Measurements from ENCODE around the gene ABCB8. TPM values are rescaled to one million over a fixed set of nuclear protein-coding genes. Genes with fewer than 3 reads are reported as not detected.
A peak's percentile ranks its signal among the peaks of the same experiment; 100 is the strongest.

Gene ABCB8
- 21.6 TPM for polyA plus RNA-seq

DNA sequence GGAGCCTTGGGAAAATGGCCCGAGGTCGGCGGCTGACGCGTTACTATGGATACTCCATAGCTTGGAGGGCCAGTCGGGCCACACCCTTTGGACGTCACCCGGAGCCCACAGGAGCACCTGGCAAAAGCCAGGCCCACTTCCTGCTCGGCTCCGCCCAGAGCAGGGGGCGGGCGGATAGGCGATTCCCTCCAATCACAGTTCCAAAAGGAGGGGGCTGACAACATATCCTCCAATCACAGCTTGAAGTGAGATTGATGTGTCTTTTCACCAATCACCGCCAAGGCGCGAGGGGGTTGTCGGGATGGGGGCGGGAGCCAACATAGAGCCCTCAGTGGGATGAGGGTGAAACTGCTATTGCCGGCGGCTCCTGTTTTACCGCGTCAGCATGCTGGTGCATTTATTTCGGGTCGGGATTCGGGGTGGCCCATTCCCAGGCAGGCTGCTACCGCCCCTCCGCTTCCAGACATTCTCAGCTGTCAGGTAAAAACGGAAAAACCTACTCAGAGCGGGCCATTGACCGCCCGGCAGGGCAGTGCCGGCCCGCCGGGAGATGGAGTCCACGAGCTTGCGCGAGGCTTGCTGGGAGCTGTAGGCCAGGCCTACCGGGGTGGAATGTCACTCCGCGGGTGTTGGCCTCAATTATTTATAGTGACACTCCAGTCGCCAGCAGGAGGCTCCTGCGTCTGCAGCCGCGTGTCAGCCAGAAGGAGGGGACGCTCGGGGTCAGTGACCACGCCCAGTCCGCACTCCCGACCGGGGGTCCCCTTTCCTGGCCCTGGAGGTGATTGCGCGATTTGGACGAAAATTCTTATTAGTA lies at the start of gene ABCB8:
ABCB8 (plus strand) TSS at position 320 of the 817 bp plus-strand sequence; CDS start at position 386, 66 bp downstream.
- peak within 1 kb of the TSS; percentile 97 to 100 (median 99) for H3K27ac Mint-ChIP-seq
- H3K4me3 Mint-ChIP-seq: peak within 1 kb of the TSS; percentile 88 to 99 (median 96)
- H3K27me3 Mint-ChIP-seq: peaks cover 2% of the 10 kb centered on the region
- no peaks in the 10 kb centered on the region for H3K9me3 Mint-ChIP-seq
- H3K36me3 Mint-ChIP-seq: peaks cover 10% of the 10 kb centered on the region
- H3K4me1 Mint-ChIP-seq: peaks cover 15 to 18% (median 16%) of the 10 kb centered on the region in 3 donors

GRCh38 chr7:150979713-150980390 lies 48.4 kb upstream of the ABCB8 start:
- Mint-ChIP-seq H3K27ac (peak overlapping the region in 1 of 3 donors; percentile 39), H3K27me3 (peaks cover 42% of the 10 kb centered on the region), H3K4me3 (peak overlapping the region in 2 of 4 donors; percentile 55 to 75), H3K4me1 (peaks cover 8 to 13% (median 10%) of the 10 kb centered on the region in 3 donors), H3K9me3 (peaks cover 0 to 1% (median 0%) of the 10 kb centered on the region in 3 donors), H3K36me3 (no peaks in the 10 kb centered on the region)

DNA sequence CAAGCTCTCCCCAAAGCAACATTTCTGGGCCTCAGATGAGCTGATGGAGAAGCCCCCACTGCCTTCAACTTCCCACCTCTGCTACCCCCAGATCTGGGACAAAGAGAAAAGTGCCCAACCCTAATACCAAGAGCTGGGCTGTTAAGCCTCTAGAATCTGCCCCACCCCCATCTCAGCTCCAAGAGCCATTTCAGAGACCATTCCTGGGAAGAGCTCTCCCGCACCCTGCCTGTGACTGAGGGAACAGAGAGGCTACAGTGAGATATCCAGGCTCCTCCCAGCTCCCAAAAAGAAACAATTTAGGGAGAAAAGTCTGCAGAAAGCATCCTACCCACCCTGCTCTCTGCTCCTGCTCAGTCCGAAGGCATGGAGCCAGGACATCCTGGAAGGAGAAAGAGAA lies 47.6 kb upstream of the ABCB8 start:
- no peak overlapping the region for H3K27ac Mint-ChIP-seq
- H3K9me3 Mint-ChIP-seq: peaks cover 0 to 1% (median 0%) of the 10 kb centered on the region in 3 donors
- H3K4me1 Mint-ChIP-seq: peaks cover 7 to 11% (median 10%) of the 10 kb centered on the region in 3 donors
- H3K27me3 Mint-ChIP-seq: peaks cover 40% of the 10 kb centered on the region
- H3K4me3 Mint-ChIP-seq: no peak overlapping the region
- H3K36me3 Mint-ChIP-seq: no peaks in the 10 kb centered on the region

DNA sequence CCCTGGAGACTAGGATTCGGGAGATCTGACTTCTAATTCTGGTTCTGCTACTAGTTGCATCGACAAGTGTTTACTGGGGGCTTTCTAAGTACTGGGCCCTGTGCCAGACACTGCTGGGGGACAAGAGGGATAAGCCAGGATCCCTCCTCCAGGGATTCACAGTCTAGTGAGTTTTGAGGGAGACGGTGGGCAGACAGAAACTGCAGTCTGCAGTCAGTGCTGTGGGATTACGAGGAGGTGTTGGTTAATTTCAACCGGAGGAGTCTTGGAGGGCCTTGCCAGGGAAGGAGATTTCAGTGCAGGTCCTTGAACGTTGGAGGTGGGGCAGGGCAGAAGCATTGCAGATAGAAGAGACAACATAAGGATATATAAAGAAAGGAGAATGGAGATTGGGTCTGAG lies 46.6 kb upstream of the ABCB8 start:
- Mint-ChIP-seq H3K27ac (no peak overlapping the region), H3K36me3 (no peaks in the 10 kb centered on the region), H3K9me3 (no peaks in the 10 kb centered on the region), H3K27me3 (peaks cover 42% of the 10 kb centered on the region), H3K4me3 (peak overlapping the region in 1 of 4 donors; percentile 9), H3K4me1 (peaks cover 7 to 16% (median 13%) of the 10 kb centered on the region in 3 donors)

DNA sequence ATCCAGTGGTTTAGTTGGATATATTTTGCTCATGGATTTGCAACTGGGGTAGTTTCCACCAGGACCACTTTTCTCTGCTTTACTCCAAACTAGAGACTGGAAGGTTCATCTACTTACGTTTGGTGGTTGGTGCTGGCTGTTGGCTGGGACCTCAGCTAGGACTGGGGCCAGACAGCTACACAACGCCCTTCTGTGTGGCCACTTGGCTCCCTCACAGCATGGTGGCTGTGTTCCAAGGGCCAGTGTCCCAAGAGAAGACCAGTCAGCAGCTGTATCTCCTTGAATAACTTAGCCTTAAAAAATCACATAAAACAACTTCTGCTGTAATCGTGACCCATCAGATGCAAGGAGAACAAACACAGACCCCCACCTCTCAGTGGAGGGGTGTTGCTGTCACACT lies 45.9 kb upstream of the ABCB8 start:
- Mint-ChIP-seq H3K4me1 (peaks cover 5 to 16% (median 7%) of the 10 kb centered on the region in 3 donors), H3K27me3 (peaks cover 35% of the 10 kb centered on the region), H3K4me3 (no peak overlapping the region), H3K36me3 (no peaks in the 10 kb centered on the region), H3K27ac (peak overlapping the region in 1 of 3 donors; percentile 58), H3K9me3 (no peaks in the 10 kb centered on the region)

- Mint-ChIP-seq H3K4me1 (peaks cover 6 to 20% (median 9%) of the 10 kb centered on the region in 3 donors), H3K36me3 (no peaks in the 10 kb centered on the region), H3K4me3 (peak overlapping the region in 1 of 4 donors; percentile 44), H3K27ac (no peak overlapping the region), H3K27me3 (peaks cover 38% of the 10 kb centered on the region), H3K9me3 (no peaks in the 10 kb centered on the region)
These were observed 44.3 kb upstream of the ABCB8 start for GRCh38 chr7:150983893-150984368.

GRCh38 chr7:150986099-150986512 lies 42.1 kb upstream of the ABCB8 start:
- H3K27me3 Mint-ChIP-seq: peaks cover 47% of the 10 kb centered on the region
- H3K27ac Mint-ChIP-seq: peak overlapping the region in 2 of 3 donors; percentile 81 to 92
- H3K9me3 Mint-ChIP-seq: peaks cover 5 to 14% (median 14%) of the 10 kb centered on the region in 3 donors
- no peak overlapping the region for H3K4me3 Mint-ChIP-seq
- H3K4me1 Mint-ChIP-seq: peaks cover 6 to 20% (median 9%) of the 10 kb centered on the region in 3 donors
- no peaks in the 10 kb centered on the region for H3K36me3 Mint-ChIP-seq

DNA sequence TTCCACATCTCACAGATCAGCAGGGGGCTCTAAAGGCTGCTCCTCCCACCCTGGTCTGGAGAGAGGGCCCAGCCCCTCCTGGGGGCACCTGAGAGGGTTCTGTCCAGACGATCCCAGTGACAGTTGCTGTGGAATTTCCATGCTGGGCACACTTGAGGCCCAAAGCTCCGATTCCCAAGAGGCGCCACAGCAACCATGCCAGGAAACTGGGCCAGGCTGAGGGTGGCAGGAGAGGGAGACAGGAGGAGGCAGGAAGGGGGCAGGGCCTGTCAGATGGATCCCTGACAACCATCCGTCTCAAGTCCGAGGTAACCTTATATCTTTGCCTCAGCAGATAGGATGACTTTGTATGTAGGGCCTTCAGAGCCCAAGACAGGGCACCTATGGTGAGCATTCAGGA lies 41.7 kb upstream of the ABCB8 start:
- Mint-ChIP-seq H3K9me3 (peaks cover 5 to 18% (median 17%) of the 10 kb centered on the region in 3 donors), H3K27ac (no peak overlapping the region), H3K27me3 (peaks cover 42% of the 10 kb centered on the region), H3K4me1 (peaks cover 6 to 20% (median 9%) of the 10 kb centered on the region in 3 donors), H3K36me3 (no peaks in the 10 kb centered on the region), H3K4me3 (no peak overlapping the region)

- Mint-ChIP-seq H3K9me3 (peaks cover 5 to 18% (median 17%) of the 10 kb centered on the region in 3 donors), H3K36me3 (no peaks in the 10 kb centered on the region), H3K27ac (peak overlapping the region in 1 of 3 donors; percentile 32), H3K4me1 (peaks cover 6 to 20% (median 9%) of the 10 kb centered on the region in 3 donors), H3K4me3 (peak overlapping the region in 2 of 4 donors; percentile 29 to 45), H3K27me3 (peaks cover 33% of the 10 kb centered on the region)
These were observed 39.7 kb upstream of the ABCB8 start for GRCh38 chr7:150988230-150989226.

- Mint-ChIP-seq H3K36me3 (no peaks in the 10 kb centered on the region), H3K27ac (no peak overlapping the region), H3K27me3 (peaks cover 35% of the 10 kb centered on the region), H3K4me3 (peak overlapping the region in 1 of 4 donors; percentile 50), H3K4me1 (peaks cover 6 to 25% (median 11%) of the 10 kb centered on the region in 3 donors), H3K9me3 (peaks cover 5 to 18% (median 17%) of the 10 kb centered on the region in 3 donors)
These were observed 38.8 kb upstream of the ABCB8 start for GRCh38 chr7:150989456-150989855.

GRCh38 chr7:150990416-150991186 lies 37.6 kb upstream of the ABCB8 start, which contains the start of gene NOS3:
TSS of gene NOS3 (plus strand) at chr7:150991017. CDS start at chr7:150993804, 2,787 bp downstream.
- Mint-ChIP-seq H3K27ac (no peak within 1 kb of the TSS), H3K4me3 (peak within 1 kb of the TSS in 1 of 4 donors; percentile 50), H3K4me1 (peaks cover 6 to 21% (median 11%) of the 10 kb centered on the region in 3 donors), H3K36me3 (no peaks in the 10 kb centered on the region), H3K27me3 (peaks cover 35% of the 10 kb centered on the region), H3K9me3 (peaks cover 5 to 18% (median 17%) of the 10 kb centered on the region in 3 donors)

- peaks cover 6 to 13% (median 9%) of the 10 kb centered on the region in 3 donors for H3K4me1 Mint-ChIP-seq
- peaks cover 5 to 18% (median 17%) of the 10 kb centered on the region in 3 donors for H3K9me3 Mint-ChIP-seq
- H3K27me3 Mint-ChIP-seq: peaks cover 30% of the 10 kb centered on the region
- peak overlapping the region in 1 of 4 donors; percentile 5 for H3K4me3 Mint-ChIP-seq
- peak overlapping the region in 1 of 3 donors; percentile 82 for H3K27ac Mint-ChIP-seq
- H3K36me3 Mint-ChIP-seq: no peaks in the 10 kb centered on the region
These were observed 36.1 kb upstream of the ABCB8 start for GRCh38 chr7:150992051-150992640.

GRCh38 chr7:150992833-150993302 lies 35.4 kb upstream of the ABCB8 start:
- Mint-ChIP-seq H3K27ac (peak overlapping the region in 2 of 3 donors; percentile 78 to 82), H3K4me1 (peaks cover 6 to 13% (median 9%) of the 10 kb centered on the region in 3 donors)

More at GRCh38 chr7:150992833-150993302, 35.4 kb upstream of the ABCB8 start:
- Mint-ChIP-seq H3K27me3 (peaks cover 32% of the 10 kb centered on the region), H3K9me3 (peaks cover 5 to 18% (median 17%) of the 10 kb centered on the region in 3 donors), H3K36me3 (no peaks in the 10 kb centered on the region), H3K4me3 (no peak overlapping the region)

Measured in IgD-negative memory B cell (primary cell).